K562 (cell line): ENCODE data around the gene ZNF577. TPM values are rescaled to one million over a fixed set of nuclear protein-coding genes. Genes with fewer than 3 reads are reported as not detected.

Experiments used
- ATAC-seq: fragments of 200-7000 bp; cut with Tn5 transposase; 3 replicates; pipeline ENCODE4 v1.9.1; 2020; ENCODE audit warnings: moderate library complexity
- BruUV-seq: library from RNA; stranded (reverse); fragments of 400-500 nt; replicated peaks from 2 replicates; lab custom pipeline; 2021; lab: Mats Ljungman, UMichigan
- CTCF ChIA-PET: fragments of 300-600 bp; formaldehyde crosslinking; extraction: SDS; loops from one replicate; lab custom pipeline; 2021; ENCODE audit warnings: low intra/inter-chr PET ratio; lab: Yijun Ruan, JAX
- POLR2A ChIA-PET: fragments of 300-600, 350-650 bp; sonication (Branson Sonifier 250); formaldehyde crosslinking; extraction: SDS; loops from one replicate; lab custom pipeline; 2021; ENCODE audit warnings: antibody characterized with exemption, inconsistent platforms; lab: Yijun Ruan, JAX
- DNase-seq, 4 experiments: peaks; one replicate each; pipeline versions ENCODE4 v3.0.0 to v3.0.0-alpha.2; 2011 to 2018; ENCODE audit warnings: low spot score in 3 of 4, mixed read lengths in 3 of 4; ENCODE audit errors: extremely low read depth in 1 of 4
- FAIRE-seq: peaks from 2 replicates; lab custom pipeline; 2011; peaks lifted over from hg19 to GRCh38; lab: Jason Lieb, UNC
- H2AFZ ChIP-seq: 2 replicates; pipeline ENCODE4 v1.6.0; 2011; ENCODE audit warnings: low read depth, low read length, control low read depth, inconsistent platforms
- H3K27ac ChIP-seq: fragments of 200-600 bp; 3 replicates; pipeline ENCODE4 v1.8.0; 2011; ENCODE audit warnings: low read depth, mild to moderate bottlenecking, control low read depth, inconsistent platforms, low read length, moderate library complexity, mixed read lengths; ENCODE audit errors: extremely low read depth
- H3K27me3 ChIP-seq, 2 experiments: fragments of 300-600 bp in 1 of 2; 2 replicates in 1 of 2; 3 replicates in 1 of 2; pipeline versions ENCODE4 v1.6.0 to v1.8.0; 2011; ENCODE audit warnings: inconsistent platforms in 2 of 2, low read length in 2 of 2, mild to moderate bottlenecking in 1 of 2, mixed read lengths in 1 of 2, moderate library complexity in 1 of 2; ENCODE audit not compliant: control insufficient read depth in 2 of 2, insufficient read depth in 2 of 2
- H3K36me3 ChIP-seq: fragments of 300-600 bp; 3 replicates; pipeline ENCODE4 v1.8.0; 2011; ENCODE audit warnings: mild to moderate bottlenecking, low read length, inconsistent platforms; ENCODE audit not compliant: control insufficient read depth, insufficient read depth
- H3K4me1 ChIP-seq, 2 experiments: fragments of 200-600 bp in 1 of 2; replicated peaks in 1 of 2; 2 replicates in 1 of 2; 3 replicates in 1 of 2; pipeline versions ENCODE4 v1.5.1 to v1.8.0; 2011; ENCODE audit warnings: inconsistent platforms in 2 of 2, low read length in 2 of 2, mild to moderate bottlenecking in 1 of 2, mixed read lengths in 1 of 2, moderate library complexity in 1 of 2; ENCODE audit not compliant: control insufficient read depth in 2 of 2, insufficient read depth in 2 of 2
- H3K4me2 ChIP-seq: 2 replicates; pipeline ENCODE4 v1.6.1; 2011; ENCODE audit warnings: low read length, control low read depth, inconsistent platforms, mixed read lengths; ENCODE audit not compliant: insufficient read depth
- H3K4me3 ChIP-seq: fragments of 200-600 bp; sonication (generic), shearing (Covaris generic); 2 replicates; pipeline ENCODE4 v1.5.1; 2016; ENCODE audit warnings: control low read depth, inconsistent platforms
- H3K79me2 ChIP-seq: fragments of 200-600 bp; 3 replicates; pipeline ENCODE4 v1.8.0; 2011; ENCODE audit warnings: low read length, inconsistent platforms; ENCODE audit not compliant: control insufficient read depth, insufficient read depth
- H3K9ac ChIP-seq, 2 experiments: 2 replicates each; pipeline versions ENCODE4 v1.6.0 to v1.6.1; 2011; ENCODE audit warnings: low read depth in 2 of 2, low read length in 2 of 2, control low read depth in 1 of 2, inconsistent platforms in 1 of 2, mild to moderate bottlenecking in 1 of 2, mixed read lengths in 1 of 2; ENCODE audit not compliant: insufficient read depth in 1 of 2
- H3K9me1 ChIP-seq: one replicate; pipeline ENCODE4 v1.6.0; 2011; ENCODE audit warnings: inconsistent platforms, mild to moderate bottlenecking, low read length, moderate library complexity; ENCODE audit not compliant: control insufficient read depth, insufficient read depth
- H3K9me3 ChIP-seq: replicated peaks from 2 replicates; pipeline ENCODE4 v1.5.1; 2011; ENCODE audit warnings: low read depth, low read length, inconsistent platforms; ENCODE audit not compliant: control insufficient read depth, insufficient read depth
- H4K20me1 ChIP-seq: replicated peaks from 2 replicates; pipeline ENCODE4 v1.6.1; 2011; ENCODE audit warnings: low read length, inconsistent platforms, mixed read lengths; ENCODE audit not compliant: control insufficient read depth, insufficient read depth
- DEAF1 ChIP-seq: fragments of 450-650 bp; formaldehyde crosslinking; IDR thresholded peaks from 2 replicates; pipeline ENCODE4 v1.4.0; 2020; ENCODE audit warnings: mild to moderate bottlenecking, moderate library complexity
- HNRNPK ChIP-seq: fragments of 200-400 bp; formaldehyde crosslinking; IDR thresholded peaks from one replicate; pipeline ENCODE4 v1.6.1; 2018; ENCODE audit warnings: mild to moderate bottlenecking, low read depth, low read length; ENCODE audit not compliant: poor library complexity, severe bottlenecking
- ZNF232 ChIP-seq: sonication (generic); formaldehyde crosslinking; IDR thresholded peaks from 2 replicates; pipeline ENCODE4 v1.8.0; 2022; ENCODE audit warnings: mild to moderate bottlenecking, missing genetic modification reagents
- ZNF75A ChIP-seq: fragments of 450-650 bp; formaldehyde crosslinking; IDR thresholded peaks from 2 replicates; pipeline ENCODE4 v1.4.0; 2020; ENCODE audit warnings: mild to moderate bottlenecking
- WGBS: fragments of 100-300 bp; shearing (Covaris generic); methylation state at CpG from one replicate; pipeline ENCODE4 v1.1.6; 2016; ENCODE audit warnings: low coverage, mixed read lengths; ENCODE audit not compliant: insufficient coverage; ENCODE audit errors: missing lambda C conversion rate; 5-methylcytosine and 5-hydroxymethylcytosine counted together
- in situ Hi-C: fragments of 300-500 bp; cut with MboI; formaldehyde crosslinking; loops from 4 replicates; pipeline ENCODE4 v1.15.0; 2018; ENCODE audit warnings: inconsistent platforms, mixed read lengths
- intact Hi-C: fragments of 100-400 bp; cut with micrococcal nuclease; formaldehyde crosslinking; loops from 2 replicates; pipeline ENCODE4 v1.14.2; 2022
- polyA plus RNA-seq, 8 experiments: library from polyadenylated mRNA; depleted of rRNA in 4 of 8; stranded (reverse) in 5 of 8; unstranded in 3 of 8; fragments of >200 nt; fragmentation: Nextera tagmentation in 2 of 8; fragmentation: Illumina TruSeq in 1 of 8; extraction: Ambion mirVana in 2 of 8; extraction: Trizol in 1 of 8; gene quantifications; 2 replicates each; pipeline versions ENCODE4 v1.2.1 to v1.2.3, GENCODE V29; 2011 to 2014; ENCODE audit warnings: inconsistent platforms in 1 of 8, missing spikeins in 1 of 8
- total RNA-seq, 7 experiments: library from RNA; depleted of rRNA in 6 of 7; stranded (reverse); fragments of >200 nt in 6 of 7; fragmentation: Illumina TruSeq in 2 of 7; extraction: Trizol in 2 of 7; gene quantifications; 2 replicates each; pipeline versions ENCODE4 v1.2.1 to v1.2.3, GENCODE V29; 2011 to 2021; ENCODE audit warnings: low replicate concordance in 1 of 7

The ZNF577 gene
- total and polyA plus RNA-seq, 9 of the 15 experiments (the other 6 are each of a cell fraction or from before 2014, with no cell fraction given), result 1.3 to 12.7 (median 7.0) TPM

GRCh38 chr19:51830274-51830673 is 57.5 kb downstream of the ZNF577 start (continued):
- TF ChIP-seq DEAF1 (CRISPR knock-in tag), result peak; percentile 22; the same call in 1 of the 2 replicates
- TF ChIP-seq, all 486 proteins: peak for 9

DNA sequence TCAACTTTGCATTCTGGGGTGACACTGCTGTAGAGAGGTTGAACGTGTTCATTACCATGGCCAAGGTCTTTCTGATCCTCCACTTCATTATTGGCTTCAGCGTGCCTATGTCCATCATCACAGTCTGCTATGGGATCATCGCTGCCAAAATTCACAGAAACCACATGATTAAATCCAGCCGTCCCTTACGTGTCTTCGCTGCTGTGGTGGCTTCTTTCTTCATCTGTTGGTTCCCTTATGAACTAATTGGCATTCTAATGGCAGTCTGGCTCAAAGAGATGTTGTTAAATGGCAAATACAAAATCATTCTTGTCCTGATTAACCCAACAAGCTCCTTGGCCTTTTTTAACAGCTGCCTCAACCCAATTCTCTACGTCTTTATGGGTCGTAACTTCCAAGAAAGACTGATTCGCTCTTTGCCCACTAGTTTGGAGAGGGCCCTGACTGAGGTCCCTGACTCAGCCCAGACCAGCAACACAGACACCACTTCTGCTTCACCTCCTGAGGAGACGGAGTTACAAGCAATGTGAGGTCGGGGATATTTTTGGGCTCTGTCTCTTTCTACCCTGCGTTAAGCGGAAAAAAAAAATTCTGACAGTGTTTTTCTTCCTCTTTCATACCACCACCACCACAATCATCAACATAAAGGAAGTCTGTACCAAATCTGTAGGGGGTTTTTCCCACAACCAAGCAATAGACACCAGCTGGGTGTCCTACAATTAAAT is 63.3 kb downstream of the ZNF577 start:
- in situ Hi-C loops (no loop called here), intact Hi-C loops (no loop called here)
- Histone ChIP-seq H3K79me2 (no peaks in the 10 kb centered on the region), H3K4me1 (no peaks in the 10 kb centered on the region), H3K9me1 (no peaks in the 10 kb centered on the region), H2AFZ (no peak overlapping the region), H3K4me3 (no peak overlapping the region), H3K9ac (no peak overlapping the region), H3K9me3 (peaks cover 5% of the 10 kb centered on the region), H3K4me2 (no peak overlapping the region), H3K27ac (no peak overlapping the region), H4K20me1 (no peaks in the 10 kb centered on the region), H3K36me3 (no peaks in the 10 kb centered on the region), H3K27me3 (no peaks in the 10 kb centered on the region)
- BruUV-seq, result no TSS peak
- ATAC-seq, result no peak
- ChIA-PET POLR2A (no interaction called here), CTCF (no interaction called here)
- no peak for DNase-seq
- no peak for FAIRE-seq
- 9% methylated on average over 13 of the region's 13 CpGs for WGBS
- TF ChIP-seq HNRNPK, result no peak
- 0 out of 2 replicates have a peak, but pooled peaks have one; percentile 38 for TF ChIP-seq ZNF75A
- no peak for TF ChIP-seq ZNF232
